Mesothelial cell of epicardium (in vitro differentiated cells): ENCODE results near the gene CORO1A. TPM values are rescaled to one million over a fixed set of nuclear protein-coding genes. Genes with fewer than 3 reads are reported as not detected.

Experiments used
- DNase-seq, 2 experiments: peaks; one replicate each; pipeline ENCODE4 v3.0.0; 2021; ENCODE audit warnings: low spot score in 2 of 2; ENCODE audit not compliant: unreplicated experiment in 2 of 2
- H3K27ac Mint-ChIP-seq: 2 replicates; pipeline ENCODE4 v1.8.0; 2021; ENCODE audit warnings: mixed read lengths
- H3K27me3 Mint-ChIP-seq: 2 replicates; pipeline ENCODE4 v1.8.0; 2021; ENCODE audit warnings: low read depth, mixed read lengths
- H3K36me3 Mint-ChIP-seq: 2 replicates; pipeline ENCODE4 v1.8.0; 2021; ENCODE audit warnings: mixed read lengths
- H3K4me1 Mint-ChIP-seq: 2 replicates; pipeline ENCODE4 v1.8.0; 2021; ENCODE audit warnings: mixed read lengths
- H3K4me3 Mint-ChIP-seq: 2 replicates; pipeline ENCODE4 v1.8.0; 2021; ENCODE audit warnings: mild to moderate bottlenecking, moderate library complexity, mixed read lengths
- H3K9me3 Mint-ChIP-seq: 2 replicates; pipeline ENCODE4 v1.8.0; 2021; ENCODE audit warnings: mixed read lengths
- CTCF ChIP-seq: fragments of 200-600 bp; sonication (generic); IDR thresholded peaks from one replicate; pipeline ENCODE4 v1.5.0; 2021; ENCODE audit warnings: antibody characterized with exemption; ENCODE audit not compliant: unreplicated experiment
- total RNA-seq: library from RNA; stranded (reverse); gene quantifications from 3 replicates; pipeline ENCODE4 v1.2.1, GENCODE V29; 2021

Gene CORO1A
- total RNA-seq, 1 donor from 2014 or later, result 7.0 TPM

GRCh38 chr16:30142672-30143346 is 40.6 kb upstream of the CORO1A start:
- Mint-ChIP-seq H3K4me1 (no peaks in the 10 kb centered on the region), H3K4me3 (no peak overlapping the region), H3K27ac (no peak overlapping the region), H3K36me3 (no peaks in the 10 kb centered on the region), H3K27me3 (no peaks in the 10 kb centered on the region), H3K9me3 (no peaks in the 10 kb centered on the region)
- DNase-seq, result no peak
- TF ChIP-seq CTCF, result no peak

- no peaks in the 10 kb centered on the region for H3K36me3 Mint-ChIP-seq
- TF ChIP-seq CTCF, result no peak
- H3K4me3 Mint-ChIP-seq, result no peak overlapping the region
- no peaks in the 10 kb centered on the region for H3K4me1 Mint-ChIP-seq
- DNase-seq, result no peak
- H3K27me3 Mint-ChIP-seq, result no peaks in the 10 kb centered on the region
- no peak overlapping the region for H3K27ac Mint-ChIP-seq
- no peaks in the 10 kb centered on the region for H3K9me3 Mint-ChIP-seq
These were observed 40.1 kb upstream of the CORO1A start for GRCh38 chr16:30143347-30143702.

DNA sequence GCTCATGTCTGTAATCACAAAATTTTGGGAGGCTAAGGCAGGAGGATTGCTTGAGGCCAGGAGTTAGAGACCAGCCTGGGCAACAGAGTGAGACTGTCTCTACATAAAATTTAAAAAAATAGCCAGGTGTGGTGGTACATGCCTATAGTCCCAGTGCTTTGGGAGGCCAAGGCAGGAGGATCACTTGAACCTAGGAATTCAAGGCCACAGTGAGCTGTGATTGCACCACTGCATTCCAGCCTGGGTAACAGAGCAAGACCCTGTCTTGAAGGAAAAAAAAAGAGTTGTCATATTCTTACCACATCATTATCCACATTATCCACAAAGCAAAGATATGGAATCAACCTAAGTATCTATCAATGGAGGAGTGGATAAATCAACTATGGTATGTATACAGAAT is 39.4 kb upstream of the CORO1A start:
- TF ChIP-seq CTCF, result no peak
- Mint-ChIP-seq H3K4me3 (no peak overlapping the region), H3K9me3 (peaks cover under 1% of the 10 kb centered on the region), H3K27ac (no peak overlapping the region), H3K4me1 (no peaks in the 10 kb centered on the region), H3K27me3 (no peaks in the 10 kb centered on the region), H3K36me3 (no peaks in the 10 kb centered on the region)
- DNase-seq, result no peak

GRCh38 chr16:30144917-30145316 is 38.5 kb upstream of the CORO1A start:
- DNase-seq, result no peak
- no peak for TF ChIP-seq CTCF
- H3K9me3 Mint-ChIP-seq, result peaks cover 7% of the 10 kb centered on the region
- peaks cover 2% of the 10 kb centered on the region for H3K36me3 Mint-ChIP-seq
- H3K4me1 Mint-ChIP-seq, result no peaks in the 10 kb centered on the region
- H3K27ac Mint-ChIP-seq, result no peak overlapping the region
- no peaks in the 10 kb centered on the region for H3K27me3 Mint-ChIP-seq
- H3K4me3 Mint-ChIP-seq, result no peak overlapping the region

DNA sequence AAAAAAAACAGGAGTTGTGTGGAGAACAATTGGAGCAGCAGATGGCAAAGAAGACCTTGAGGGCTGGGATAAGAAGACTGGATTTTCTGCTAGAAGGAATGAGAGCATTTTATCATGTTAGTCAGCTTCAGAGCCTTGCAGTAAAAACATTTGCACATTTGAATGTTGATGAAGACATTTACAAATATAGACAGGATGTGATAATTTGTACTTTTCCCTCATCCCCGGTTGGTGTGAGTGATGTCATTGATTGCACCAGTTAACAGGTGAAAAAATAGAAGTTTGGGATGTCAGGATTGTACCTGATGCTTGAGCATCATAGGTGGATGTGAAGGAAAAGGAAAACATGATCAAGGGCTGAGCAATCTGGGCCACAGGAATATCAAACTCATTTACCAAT is 37.7 kb upstream of the CORO1A start:
- no peak for DNase-seq
- Mint-ChIP-seq H3K27me3 (no peaks in the 10 kb centered on the region), H3K9me3 (peaks cover 7% of the 10 kb centered on the region), H3K4me1 (no peaks in the 10 kb centered on the region), H3K36me3 (peaks cover 2% of the 10 kb centered on the region), H3K4me3 (no peak overlapping the region), H3K27ac (no peak overlapping the region)
- no peak for TF ChIP-seq CTCF
